ENCODE data around the gene C13orf46.

The C13orf46 gene

DNA sequence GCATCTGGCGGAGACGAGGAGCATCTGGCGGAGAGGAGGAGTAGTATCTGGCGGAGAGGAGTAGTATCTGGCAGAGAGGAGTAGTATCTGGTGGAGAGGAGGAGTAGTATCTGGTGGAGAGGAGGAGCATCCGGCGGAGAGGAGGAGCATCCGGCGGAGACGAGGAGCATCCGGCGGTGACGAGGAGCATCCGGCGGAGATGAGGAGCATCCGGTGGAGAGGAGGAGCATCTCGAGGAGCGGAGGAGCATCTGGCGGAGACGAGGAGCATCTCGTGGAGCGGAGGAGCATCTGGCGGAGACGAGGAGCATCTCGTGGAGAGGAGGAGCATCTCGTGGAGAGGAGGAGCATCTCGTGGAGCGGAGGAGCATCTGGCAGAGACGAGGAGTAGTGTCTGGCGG lies 18.6 kb downstream of the C13orf46 start:
- H3K4me3 ChIP-seq (ENCODE audit: low read length), result no peak overlapping the region
- peaks cover 23% of the 10 kb centered on the region for H3K36me3 ChIP-seq (ENCODE audit: control insufficient read depth, insufficient read depth, low read length, severe bottlenecking)
- H3K4me1 ChIP-seq (ENCODE audit: control insufficient read depth, insufficient read depth, low read length), result peaks cover 13% of the 10 kb centered on the region
- H3K9me3 ChIP-seq (ENCODE audit: control insufficient read depth, low read length), result peaks cover 6% of the 10 kb centered on the region
- H3K9ac ChIP-seq (ENCODE audit: low read length), result no peak overlapping the region
- H3K27me3 ChIP-seq (replicated peaks; ENCODE audit: control insufficient read depth, insufficient read depth, low read length), result no peaks in the 10 kb centered on the region
- no peak for DNase-seq (ENCODE audit: low read depth)

DNA sequence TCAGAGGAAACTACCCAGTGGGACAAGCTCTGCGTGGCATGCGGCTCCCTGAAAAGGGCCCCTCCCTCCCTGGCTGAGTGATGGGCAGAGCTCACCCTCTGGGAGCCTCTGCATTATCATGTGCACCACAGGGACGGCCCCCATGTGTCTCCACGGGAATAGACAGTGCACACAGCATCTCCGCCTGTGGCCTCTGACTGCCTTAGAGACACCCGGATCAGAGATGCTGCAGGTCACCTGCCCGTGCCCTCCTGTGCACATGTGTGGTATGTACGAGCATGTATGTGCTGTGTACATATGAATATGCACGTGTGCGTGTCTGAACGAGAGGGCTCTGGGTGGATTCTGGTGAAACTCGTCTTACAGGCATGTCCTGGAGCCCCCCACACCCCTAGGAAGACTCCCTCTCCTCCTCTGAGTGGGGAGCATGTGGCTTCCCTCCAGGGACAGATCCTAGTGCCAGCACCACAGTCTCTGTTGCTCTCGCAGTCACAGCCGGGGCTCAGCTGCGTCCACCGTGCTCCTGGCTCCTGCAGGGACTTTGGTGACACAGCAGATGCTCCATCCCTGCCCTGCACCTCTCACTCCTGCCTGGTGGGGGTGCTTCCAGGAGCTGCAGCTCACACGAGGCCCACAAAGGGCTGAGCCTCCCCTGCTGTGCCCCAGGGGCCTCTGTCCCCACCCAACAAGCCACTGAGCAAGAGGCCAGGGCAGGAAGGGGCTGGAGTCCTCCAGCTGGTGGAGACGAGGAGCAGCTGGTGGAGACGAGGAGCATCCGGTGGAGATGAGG lies 19.6 kb downstream of the C13orf46 start:
- H3K36me3 ChIP-seq (ENCODE audit: control insufficient read depth, insufficient read depth, low read length, severe bottlenecking), result peaks cover 23% of the 10 kb centered on the region
- no peak overlapping the region for H3K9ac ChIP-seq (ENCODE audit: low read length)
- no peaks in the 10 kb centered on the region for H3K27me3 ChIP-seq (replicated peaks; ENCODE audit: control insufficient read depth, insufficient read depth, low read length)
- DNase-seq (ENCODE audit: low read depth), result no peak
- H3K4me1 ChIP-seq (ENCODE audit: control insufficient read depth, insufficient read depth, low read length), result peaks cover 13% of the 10 kb centered on the region
- no peak overlapping the region for H3K4me3 ChIP-seq (ENCODE audit: low read length)
- peaks cover under 1% of the 10 kb centered on the region for H3K9me3 ChIP-seq (ENCODE audit: control insufficient read depth, low read length)

- Histone ChIP-seq H3K4me1 (ENCODE audit: control insufficient read depth, insufficient read depth, low read length) (peaks cover 15% of the 10 kb centered on the region), H3K9me3 (ENCODE audit: control insufficient read depth, low read length) (no peaks in the 10 kb centered on the region), H3K36me3 (ENCODE audit: control insufficient read depth, insufficient read depth, low read length, severe bottlenecking) (peaks cover 23% of the 10 kb centered on the region), H3K27me3 (replicated peaks; ENCODE audit: control insufficient read depth, insufficient read depth, low read length) (no peaks in the 10 kb centered on the region), H3K4me3 (ENCODE audit: low read length) (no peak overlapping the region), H3K9ac (ENCODE audit: low read length) (no peak overlapping the region)
- DNase-seq (ENCODE audit: low read depth), result no peak
Measured at GRCh38 chr13:113953561-113953960, 20.3 kb downstream of the C13orf46 start.

DNA sequence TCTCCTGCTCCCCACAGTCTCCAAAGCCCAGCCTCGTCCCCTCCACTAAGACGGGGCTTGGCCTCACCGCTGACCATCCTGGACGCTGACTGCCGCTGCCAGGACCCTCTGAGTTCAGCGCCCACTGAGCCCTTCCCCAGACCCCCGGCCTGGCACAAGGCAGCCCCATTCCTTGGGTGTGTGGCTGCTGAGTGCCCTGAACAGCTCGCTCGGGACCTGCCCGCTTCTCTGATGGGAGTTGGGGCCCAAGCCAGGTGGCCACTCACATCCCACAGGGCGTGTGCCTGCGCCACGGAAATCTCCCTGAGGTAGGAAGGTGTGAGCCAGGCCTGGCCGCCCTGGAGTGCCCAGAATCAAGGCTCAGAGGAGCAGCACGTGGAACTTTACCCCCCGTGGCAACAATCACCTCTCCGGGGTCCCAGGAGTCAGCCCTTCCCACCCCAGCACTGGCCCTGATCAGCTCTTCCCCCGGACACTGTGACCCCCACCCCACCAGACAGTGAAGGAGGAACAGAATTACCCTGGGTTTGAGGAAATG lies 20.8 kb downstream of the C13orf46 start:
- Histone ChIP-seq H3K36me3 (ENCODE audit: control insufficient read depth, insufficient read depth, low read length, severe bottlenecking) (peaks cover 23% of the 10 kb centered on the region), H3K4me3 (ENCODE audit: low read length) (no peak overlapping the region), H3K9ac (ENCODE audit: low read length) (no peak overlapping the region), H3K27me3 (replicated peaks; ENCODE audit: control insufficient read depth, insufficient read depth, low read length) (no peaks in the 10 kb centered on the region), H3K4me1 (ENCODE audit: control insufficient read depth, insufficient read depth, low read length) (peaks cover 19% of the 10 kb centered on the region), H3K9me3 (ENCODE audit: control insufficient read depth, low read length) (no peaks in the 10 kb centered on the region)
- DNase-seq (ENCODE audit: low read depth), result no peak

GRCh38 chr13:113952151-113952982 lies 21.5 kb downstream of the C13orf46 start:
- DNase-seq (ENCODE audit: low read depth), result no peak
- Histone ChIP-seq H3K4me3 (ENCODE audit: low read length) (no peak overlapping the region), H3K9me3 (ENCODE audit: control insufficient read depth, low read length) (no peaks in the 10 kb centered on the region), H3K4me1 (ENCODE audit: control insufficient read depth, insufficient read depth, low read length) (peaks cover 26% of the 10 kb centered on the region), H3K9ac (ENCODE audit: low read length) (no peak overlapping the region), H3K36me3 (ENCODE audit: control insufficient read depth, insufficient read depth, low read length, severe bottlenecking) (peaks cover 23% of the 10 kb centered on the region), H3K27me3 (replicated peaks; ENCODE audit: control insufficient read depth, insufficient read depth, low read length) (no peaks in the 10 kb centered on the region)

DNA sequence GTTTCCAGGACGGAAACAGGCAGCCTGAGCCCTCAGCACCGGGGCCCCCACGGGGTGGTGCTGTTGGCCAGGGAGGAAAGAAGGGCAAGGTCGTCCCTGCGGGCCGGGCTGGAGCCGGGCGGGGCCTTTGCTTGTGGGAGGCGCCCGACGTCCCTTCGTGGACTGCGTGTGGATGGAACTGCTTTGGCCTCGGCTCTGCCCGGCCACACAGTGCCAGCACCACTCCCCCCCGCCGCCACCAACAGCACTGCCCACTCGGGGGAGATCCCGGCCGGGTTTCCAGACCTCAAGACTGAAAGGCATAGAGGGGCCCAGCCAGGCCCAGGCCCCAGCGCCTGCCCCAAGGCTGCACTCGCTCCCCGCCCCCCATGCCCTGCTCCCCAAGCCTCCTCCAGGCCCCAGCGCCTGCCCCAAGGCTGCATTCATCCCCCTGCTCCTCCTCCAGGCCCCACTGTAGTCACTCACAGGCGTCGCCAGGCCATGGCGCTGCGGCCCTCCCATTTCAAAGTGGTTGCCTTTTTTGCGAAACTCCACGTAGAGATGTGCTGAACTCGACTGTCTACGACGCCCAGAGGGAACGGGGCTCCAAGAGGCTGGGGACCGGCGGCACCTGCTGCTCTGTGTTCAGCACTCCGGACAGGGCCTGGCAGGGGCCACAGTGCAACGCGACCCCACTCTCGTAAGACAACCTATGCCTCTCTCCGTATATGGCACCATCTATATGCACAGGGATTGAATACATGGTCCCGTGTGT lies 22.5 kb downstream of the C13orf46 start:
- peak; percentile 59 for DNase-seq (ENCODE audit: low read depth)
- Histone ChIP-seq H3K4me1 (ENCODE audit: control insufficient read depth, insufficient read depth, low read length) (peaks cover 29% of the 10 kb centered on the region), H3K36me3 (ENCODE audit: control insufficient read depth, insufficient read depth, low read length, severe bottlenecking) (peaks cover 23% of the 10 kb centered on the region), H3K4me3 (ENCODE audit: low read length) (no peak overlapping the region), H3K27me3 (replicated peaks; ENCODE audit: control insufficient read depth, insufficient read depth, low read length) (no peaks in the 10 kb centered on the region), H3K9ac (ENCODE audit: low read length) (peak overlapping the region; percentile 56), H3K9me3 (ENCODE audit: control insufficient read depth, low read length) (no peaks in the 10 kb centered on the region)

DNA sequence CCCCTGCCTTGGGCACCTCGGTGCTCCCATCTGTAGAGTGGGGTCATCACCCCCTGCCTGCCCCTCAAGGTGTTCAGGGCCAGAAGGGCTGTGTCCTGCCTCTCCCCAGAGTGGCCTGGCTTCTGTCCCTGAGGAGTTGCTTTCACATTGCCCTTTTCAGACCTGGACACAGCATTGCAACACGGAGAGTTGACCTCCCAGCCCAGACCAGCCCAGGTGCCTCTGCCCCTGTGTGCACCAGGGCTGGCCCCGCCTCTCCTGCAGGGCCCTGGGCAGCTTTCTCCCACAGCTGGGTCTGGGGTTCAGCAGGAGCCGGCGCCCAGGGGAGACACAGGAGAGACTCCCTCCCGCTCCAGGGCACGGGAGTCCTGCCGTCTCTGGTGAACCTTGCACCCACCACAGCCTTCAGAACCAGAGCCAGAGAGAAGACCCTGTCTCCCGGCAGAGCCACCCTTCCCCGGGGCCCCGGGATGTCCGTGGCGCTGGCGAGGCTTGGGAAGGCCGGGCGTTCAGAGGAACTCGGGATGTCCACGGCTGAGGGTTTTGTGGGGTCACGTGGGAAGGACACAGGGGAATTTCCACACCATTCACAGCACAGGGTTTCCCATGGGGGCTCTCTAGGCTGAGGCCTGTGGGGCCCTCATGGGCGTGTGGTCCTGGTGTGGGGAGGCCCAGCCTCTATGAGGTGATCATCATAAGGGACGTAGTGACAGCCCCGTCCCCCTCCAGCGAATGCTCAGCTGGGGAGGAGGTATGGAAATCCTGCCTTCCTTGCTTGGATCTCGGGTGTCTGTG lies 23.2 kb downstream of the C13orf46 start:
- DNase-seq (ENCODE audit: low read depth), result no peak
- Histone ChIP-seq H3K9me3 (ENCODE audit: control insufficient read depth, low read length) (no peaks in the 10 kb centered on the region), H3K4me3 (ENCODE audit: low read length) (no peak overlapping the region), H3K9ac (ENCODE audit: low read length) (no peak overlapping the region), H3K27me3 (replicated peaks; ENCODE audit: control insufficient read depth, insufficient read depth, low read length) (no peaks in the 10 kb centered on the region), H3K4me1 (ENCODE audit: control insufficient read depth, insufficient read depth, low read length) (peaks cover 29% of the 10 kb centered on the region), H3K36me3 (ENCODE audit: control insufficient read depth, insufficient read depth, low read length, severe bottlenecking) (peaks cover 21% of the 10 kb centered on the region)

DNA sequence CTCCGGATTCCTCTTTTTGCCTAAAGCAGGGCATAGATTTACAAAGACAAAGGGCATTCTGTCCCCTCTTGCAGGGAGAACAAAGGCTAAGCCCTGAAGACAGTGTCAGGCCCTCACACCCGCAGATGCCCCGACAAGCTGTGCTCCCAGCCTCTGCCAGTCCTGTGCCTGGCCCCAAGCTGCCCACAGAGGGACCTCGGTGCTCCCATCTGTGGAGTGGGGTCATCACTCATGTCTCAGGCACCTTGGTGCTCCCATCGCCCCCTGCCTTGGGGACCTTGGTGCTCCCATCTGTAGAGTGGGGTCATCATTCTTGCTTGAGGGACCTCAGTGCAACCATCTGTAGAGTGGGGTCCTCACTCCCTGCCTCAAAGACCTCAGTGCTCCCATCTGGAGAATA lies 24.3 kb downstream of the C13orf46 start:
- Histone ChIP-seq H3K4me1 (ENCODE audit: control insufficient read depth, insufficient read depth, low read length) (peaks cover 29% of the 10 kb centered on the region), H3K36me3 (ENCODE audit: control insufficient read depth, insufficient read depth, low read length, severe bottlenecking) (peaks cover 10% of the 10 kb centered on the region), H3K9me3 (ENCODE audit: control insufficient read depth, low read length) (no peaks in the 10 kb centered on the region), H3K27me3 (replicated peaks; ENCODE audit: control insufficient read depth, insufficient read depth, low read length) (no peaks in the 10 kb centered on the region), H3K9ac (ENCODE audit: low read length) (no peak overlapping the region), H3K4me3 (ENCODE audit: low read length) (no peak overlapping the region)
- DNase-seq (ENCODE audit: low read depth), result no peak

DNA sequence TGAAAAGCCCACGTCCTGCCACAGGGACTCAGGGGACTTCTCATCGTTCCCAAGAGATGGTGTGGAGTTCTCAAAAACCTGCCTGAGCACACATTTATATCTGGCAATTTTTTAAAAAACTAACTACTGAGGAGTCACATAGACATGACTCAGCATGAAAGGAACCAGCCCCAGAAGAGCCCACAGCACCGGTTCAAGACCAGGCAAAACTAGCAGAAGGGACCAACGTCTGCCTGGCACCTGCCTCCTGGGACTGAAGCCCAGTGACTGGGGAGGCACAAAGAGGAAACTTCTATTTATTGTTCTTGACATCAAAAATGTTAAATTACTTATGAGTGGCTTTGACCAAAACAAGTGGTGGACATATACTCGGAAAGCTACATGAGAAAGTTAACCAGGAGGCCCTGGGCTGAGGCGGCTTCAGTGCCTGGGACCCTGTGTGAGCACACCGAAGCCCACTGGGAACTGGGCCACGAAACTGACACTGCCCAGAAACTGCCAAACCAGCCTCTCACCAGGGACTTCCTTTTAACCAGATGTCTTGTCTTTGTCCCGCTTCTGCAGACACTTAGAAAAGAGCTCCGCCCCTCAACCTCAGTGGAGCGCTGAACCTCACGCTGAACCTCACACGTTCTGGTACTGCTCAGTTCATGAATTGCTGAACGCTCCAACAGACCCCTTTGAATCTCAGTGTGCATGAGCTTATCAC lies 25.7 kb downstream of the C13orf46 start:
- H3K27me3 ChIP-seq (replicated peaks; ENCODE audit: control insufficient read depth, insufficient read depth, low read length), result no peaks in the 10 kb centered on the region
- peak overlapping the region; percentile 13 for H3K9ac ChIP-seq (ENCODE audit: low read length)
- no peaks in the 10 kb centered on the region for H3K9me3 ChIP-seq (ENCODE audit: control insufficient read depth, low read length)
- H3K36me3 ChIP-seq (ENCODE audit: control insufficient read depth, insufficient read depth, low read length, severe bottlenecking), result no peaks in the 10 kb centered on the region
- H3K4me3 ChIP-seq (ENCODE audit: low read length), result no peak overlapping the region
- peaks cover 29% of the 10 kb centered on the region for H3K4me1 ChIP-seq (ENCODE audit: control insufficient read depth, insufficient read depth, low read length)
- no peak for DNase-seq (ENCODE audit: low read depth)
